Heart left ventricle (tissue), 13 donors: Measurements from ENCODE around the gene SPINK8.

Experiments
- CTCF ChIP-seq, 12 donors: fragments of 200-600 bp; sonication (generic) in 4 of 12; IDR thresholded peaks; one replicate each; pipeline versions ENCODE4 v1.5.0 to v1.8.0; 2018 to 2022; ENCODE audit warnings: antibody characterized with exemption in 12 of 12, mild to moderate bottlenecking in 5 of 12
- POLR2A ChIP-seq, 2 donors: fragments of 450-650 bp; IDR thresholded peaks; one replicate each; pipeline ENCODE4 v1.6.1; 2017; ENCODE audit warnings: antibody characterized with exemption in 2 of 2, mild to moderate bottlenecking in 2 of 2, moderate library complexity in 2 of 2
- donor health status: ischemic (EF 13 %, LVEDD 7.1; RV severe dilation, severe dysfunction).
- donor health status: DM: no; HTN: yes; CAD: no.
- donor health status: DM: no; HTN: no; CAD: no.
- donor health status: ischemic (EF 25% LVEDD 6.9; RV normal size, moderate dysfunction).
- donor health status: ischemic (EF 25% LVEDD 5.7; RV mildly dilated, moderate dysfunction).
- donor health status: ischemic (EF 35%, LVEDD 5.7; RV mildly dilated, moderate dysfunction).
- donor health status: nonischemic (EF 11% LVEDD 7.7; RV severe dilation, severe dysfunction).
- donor health status: DM: yes; HTN: yes; CAD: no.
- donor health status: PGD.
- donor health status: ischemic (EF 29% LVEDD 5.4; RV normal size, mild dysfunction).
- donor health status: nonischemic (EF 23%, LVEDD 6.1; RV moderate dilation, normal function).

- TF ChIP-seq CTCF (IDR thresholded peaks at IDR 0.05) (no peak), POLR2A (IDR thresholded peaks at IDR 0.05) (no peak)
Measured at GRCh38 chr3:48306290-48306689, 27.2 kb downstream of the SPINK8 start.
